Thyroid gland (tissue), 4 donors: ENCODE results near the gene HMGB3. TPM values are rescaled to one million over a fixed set of nuclear protein-coding genes. Genes with fewer than 3 reads are reported as not detected.
"Not testable (repeated sequence)": the region's sequence is repeated elsewhere in the genome, so short reads cannot be mapped to it uniquely, and the experiment has no call there.

ENCODE experiments used
- DNase-seq, 2 donors: peaks; one replicate each; pipeline ENCODE4 v3.0.0-alpha.2; 2019
- H3K27ac ChIP-seq, 3 donors: fragments of 200-600 bp; sonication (generic); 1 replicate in 2 of 3; 2 replicates in 1 of 3; pipeline ENCODE4 v1.5.1; 2016 to 2019; ENCODE audit warnings: mild to moderate bottlenecking in 1 of 3, moderate library complexity in 1 of 3
- H3K27me3 ChIP-seq: fragments of 200-600 bp; sonication (generic); one replicate; pipeline ENCODE4 v1.5.1; 2019
- H3K36me3 ChIP-seq, 2 donors: fragments of 200-600 bp; sonication (generic); one replicate each; pipeline ENCODE4 v1.5.1; 2016 to 2019
- H3K4me1 ChIP-seq, 2 donors: fragments of 200-600 bp; sonication (generic); one replicate each; pipeline ENCODE4 v1.5.1; 2017 to 2019
- H3K4me3 ChIP-seq, 3 donors: fragments of 200-600 bp; sonication (generic); replicated peaks in 1 of 3; 1 replicate in 2 of 3; 2 replicates in 1 of 3; pipeline ENCODE4 v1.5.1; 2016; ENCODE audit warnings: mild to moderate bottlenecking in 1 of 3
- H3K9me3 ChIP-seq: fragments of 200-600 bp; sonication (generic); one replicate; pipeline ENCODE4 v1.5.1; 2017
- POLR2A ChIP-seq, 2 donors: fragments of 450-650 bp; IDR thresholded peaks; one replicate each; pipeline ENCODE4 v1.6.1; 2017; ENCODE audit warnings: antibody characterized with exemption in 2 of 2, mild to moderate bottlenecking in 2 of 2, moderate library complexity in 1 of 2
- WGBS, 2 donors: methylation state at CpG; one replicate each; pipeline ENCODE4 v1.1.5; 2017; 5-methylcytosine and 5-hydroxymethylcytosine counted together
- intact Hi-C: fragments of 100-400 bp; cut with DNase I; formaldehyde crosslinking; loops from one replicate; pipeline ENCODE4 v1.15.1; 2023
- total RNA-seq, 4 donors: library from RNA; depleted of rRNA; stranded (reverse); fragments of >200 nt; gene quantifications; one replicate each; pipeline ENCODE4 v1.2.3, GENCODE V29; 2016
- TF ChIP-seq, protein P1 (sequence below), 6 experiments: fragments of 200-600 bp in 3 of 6; fragments of 450-650 bp in 3 of 6; sonication (generic) in 3 of 6; IDR thresholded peaks; one replicate each; pipeline ENCODE4 v1.5.1; 2016 to 2019; ENCODE audit warnings: antibody characterized with exemption in 6 of 6, mild to moderate bottlenecking in 2 of 6, inconsistent platforms in 1 of 6, moderate library complexity in 1 of 6

Gene HMGB3
- total RNA-seq, 4 donors from 2014 or later, result 5.6 to 9.1 (median 8.4) TPM

DNA sequence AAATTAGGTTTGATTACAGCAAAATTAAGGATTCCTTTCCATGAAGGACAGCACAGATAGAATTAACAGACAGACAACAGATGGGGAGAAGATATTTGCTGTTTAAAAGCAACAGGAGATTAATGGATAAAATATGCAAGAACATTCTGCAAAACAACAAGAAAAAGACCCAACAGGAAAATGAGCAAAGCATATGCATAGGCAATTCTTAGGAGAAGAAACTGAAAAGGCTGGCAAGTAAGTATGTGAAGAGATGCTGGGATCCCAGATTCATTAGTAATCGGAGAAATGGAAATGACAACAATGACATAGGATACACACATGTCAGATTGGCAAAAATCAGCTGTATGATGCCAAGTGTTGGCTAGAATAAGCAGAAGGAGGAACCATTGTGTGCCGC is 27.5 kb upstream of the HMGB3 start:
- no peak for DNase-seq
- intact Hi-C loops, result no loop called here
- TF ChIP-seq, protein P1, sequence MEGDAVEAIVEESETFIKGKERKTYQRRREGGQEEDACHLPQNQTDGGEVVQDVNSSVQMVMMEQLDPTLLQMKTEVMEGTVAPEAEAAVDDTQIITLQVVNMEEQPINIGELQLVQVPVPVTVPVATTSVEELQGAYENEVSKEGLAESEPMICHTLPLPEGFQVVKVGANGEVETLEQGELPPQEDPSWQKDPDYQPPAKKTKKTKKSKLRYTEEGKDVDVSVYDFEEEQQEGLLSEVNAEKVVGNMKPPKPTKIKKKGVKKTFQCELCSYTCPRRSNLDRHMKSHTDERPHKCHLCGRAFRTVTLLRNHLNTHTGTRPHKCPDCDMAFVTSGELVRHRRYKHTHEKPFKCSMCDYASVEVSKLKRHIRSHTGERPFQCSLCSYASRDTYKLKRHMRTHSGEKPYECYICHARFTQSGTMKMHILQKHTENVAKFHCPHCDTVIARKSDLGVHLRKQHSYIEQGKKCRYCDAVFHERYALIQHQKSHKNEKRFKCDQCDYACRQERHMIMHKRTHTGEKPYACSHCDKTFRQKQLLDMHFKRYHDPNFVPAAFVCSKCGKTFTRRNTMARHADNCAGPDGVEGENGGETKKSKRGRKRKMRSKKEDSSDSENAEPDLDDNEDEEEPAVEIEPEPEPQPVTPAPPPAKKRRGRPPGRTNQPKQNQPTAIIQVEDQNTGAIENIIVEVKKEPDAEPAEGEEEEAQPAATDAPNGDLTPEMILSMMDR (IDR thresholded peaks at IDR 0.05), result no peak
- TF ChIP-seq POLR2A (IDR thresholded peaks at IDR 0.05), result no peak
- H3K36me3 ChIP-seq, result no peaks in the 10 kb centered on the region
- no peak overlapping the region for H3K27ac ChIP-seq
- no peaks in the 10 kb centered on the region for H3K27me3 ChIP-seq
- no peaks in the 10 kb centered on the region for H3K9me3 ChIP-seq
- H3K4me3 ChIP-seq, result no peak overlapping the region
- H3K4me1 ChIP-seq, result no peaks in the 10 kb centered on the region
- 91 to 95% methylated on average over 2 of the region's 2 CpGs for WGBS, 2 donors

DNA sequence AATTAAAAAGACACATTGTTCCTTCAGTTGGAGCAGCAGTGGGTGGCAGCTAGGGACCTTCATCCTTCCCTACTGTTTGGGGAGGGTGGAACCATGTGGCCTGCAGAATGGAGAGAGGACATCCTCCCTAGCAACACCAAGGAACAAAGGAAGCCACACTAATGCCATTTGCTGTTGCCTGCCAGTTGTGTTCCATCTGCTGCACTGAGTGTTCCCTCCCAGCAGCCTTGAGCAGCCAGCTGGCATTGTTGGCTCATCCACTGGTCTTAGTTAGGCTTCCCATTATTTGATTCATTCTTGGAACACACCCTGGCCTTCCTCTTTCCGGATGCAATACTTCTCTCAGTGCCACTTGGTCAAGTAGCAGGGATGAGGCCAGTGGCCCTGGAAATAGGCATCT is 25.0 kb upstream of the HMGB3 start:
- Histone ChIP-seq H3K27ac (no peak overlapping the region), H3K4me1 (no peaks in the 10 kb centered on the region), H3K36me3 (no peaks in the 10 kb centered on the region), H3K4me3 (no peak overlapping the region), H3K27me3 (no peaks in the 10 kb centered on the region), H3K9me3 (no peaks in the 10 kb centered on the region)
- intact Hi-C loops, result no loop called here
- no peak for TF ChIP-seq POLR2A (IDR thresholded peaks at IDR 0.05)
- TF ChIP-seq, protein P1 (IDR thresholded peaks at IDR 0.05), result no peak
- no peak for DNase-seq
- WGBS, 2 donors, result 75 to 80% methylated on average over 1 of the region's 1 CpG

DNA sequence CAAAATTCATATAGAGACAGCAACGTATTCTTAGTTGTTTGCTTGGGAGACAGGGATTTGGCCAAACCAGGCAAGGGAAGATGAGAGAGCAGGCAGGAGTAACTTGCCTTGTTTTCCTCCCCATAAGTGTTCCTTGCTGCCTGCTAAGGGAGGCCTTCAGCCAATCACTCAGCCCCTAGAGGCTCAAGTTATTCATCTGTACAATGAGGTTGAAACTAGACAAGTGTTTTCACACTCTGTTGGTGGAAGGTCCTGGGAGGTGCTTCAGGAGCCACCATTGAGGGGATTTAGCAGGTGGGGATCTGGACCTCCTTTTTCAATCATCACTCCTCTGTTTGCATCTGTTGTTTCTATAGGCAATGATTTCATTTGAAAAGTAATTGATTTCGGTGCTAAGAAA is 23.6 kb upstream of the HMGB3 start:
- no peaks in the 10 kb centered on the region for H3K9me3 ChIP-seq
- WGBS, 2 donors, result 82 to 92% methylated on average over 2 of the region's 2 CpGs
- no peaks in the 10 kb centered on the region for H3K27me3 ChIP-seq
- no peaks in the 10 kb centered on the region for H3K36me3 ChIP-seq
- H3K27ac ChIP-seq, result no peak overlapping the region
- no peak overlapping the region for H3K4me3 ChIP-seq
- TF ChIP-seq, protein P1 (IDR thresholded peaks at IDR 0.05), result no peak
- TF ChIP-seq POLR2A (IDR thresholded peaks at IDR 0.05), result no peak
- no peaks in the 10 kb centered on the region for H3K4me1 ChIP-seq
- DNase-seq, result no peak
- intact Hi-C loops, result no loop called here

DNA sequence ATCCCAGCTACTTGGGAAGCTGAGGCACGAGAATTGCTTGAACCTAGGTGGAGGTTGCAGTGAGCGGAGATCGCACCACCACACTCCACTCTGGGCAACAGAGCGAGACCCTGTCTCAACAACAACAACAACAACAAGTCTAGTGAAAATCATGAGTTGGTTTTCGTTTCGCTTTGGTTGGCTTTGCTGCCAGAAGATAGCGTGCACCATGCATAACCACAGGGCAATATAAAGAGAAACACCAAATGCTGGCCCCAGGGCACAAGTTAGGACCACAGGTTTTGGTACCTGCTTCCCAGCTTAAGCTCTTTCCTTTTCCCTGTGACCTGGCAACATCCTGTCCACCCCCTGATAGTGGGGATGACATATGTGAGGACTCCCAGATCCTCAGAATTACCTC is 21.5 kb upstream of the HMGB3 start:
- Histone ChIP-seq H3K4me3 (no peak overlapping the region), H3K36me3 (no peaks in the 10 kb centered on the region), H3K27ac (no peak overlapping the region), H3K9me3 (no peaks in the 10 kb centered on the region), H3K4me1 (no peaks in the 10 kb centered on the region), H3K27me3 (no peaks in the 10 kb centered on the region)
- no peak for TF ChIP-seq POLR2A (IDR thresholded peaks at IDR 0.05)
- TF ChIP-seq, protein P1 (IDR thresholded peaks at IDR 0.05), result no peak
- WGBS, 2 donors, result 89 to 90% methylated on average over 7 of the region's 7 CpGs
- intact Hi-C loops, result no loop called here
- DNase-seq, result no peak

DNA sequence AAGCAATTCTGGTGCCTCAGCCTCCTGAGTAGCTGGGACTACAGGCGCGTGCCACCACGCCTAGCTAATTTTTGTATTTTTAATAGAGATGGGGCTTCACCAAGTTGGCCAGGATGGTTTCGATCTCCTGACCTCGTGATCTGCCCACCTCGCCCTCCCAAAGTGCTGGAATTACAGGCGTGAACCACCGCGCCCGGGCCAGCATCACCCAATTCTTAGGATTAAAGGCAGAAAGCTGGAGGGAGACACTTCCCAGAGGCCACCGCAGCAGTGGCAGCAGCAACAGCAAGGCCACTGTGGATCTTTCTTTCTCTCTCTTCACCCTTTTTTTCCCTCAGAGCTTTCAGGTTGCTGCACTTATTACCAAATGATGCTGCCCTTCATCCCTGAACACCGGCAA is 18.7 kb upstream of the HMGB3 start:
- intact Hi-C loops, H3K4me1 ChIP-seq, H3K36me3 ChIP-seq, H3K4me3 ChIP-seq, H3K9me3 ChIP-seq, H3K27me3 ChIP-seq, H3K27ac ChIP-seq, DNase-seq: not testable (repeated sequence)
- 95 to 98% methylated on average over 11 to 12 of the region's 12 CpGs for WGBS, 2 donors

DNA sequence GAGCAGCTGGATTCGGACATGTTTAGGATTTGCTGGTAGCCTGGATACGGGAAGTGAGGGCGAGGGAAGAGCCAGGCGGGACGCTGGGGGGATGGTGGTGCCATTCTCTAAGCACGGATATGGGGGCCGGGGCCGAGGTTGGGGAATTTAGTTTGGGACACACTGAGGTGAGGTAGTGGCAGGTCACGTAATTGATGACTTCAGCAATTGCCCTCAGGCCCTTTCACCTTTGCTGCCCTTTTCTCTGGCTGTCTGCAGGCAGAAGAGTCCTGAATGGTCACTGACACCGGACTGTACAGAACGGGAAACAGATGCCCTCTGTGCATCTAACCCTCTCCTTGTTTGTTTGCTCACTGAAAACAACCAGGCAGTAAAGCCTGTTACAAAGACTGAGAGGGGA is 16.9 kb upstream of the HMGB3 start:
- TF ChIP-seq POLR2A (IDR thresholded peaks at IDR 0.05), result no peak
- TF ChIP-seq, protein P1 (IDR thresholded peaks at IDR 0.05), result no peak
- WGBS, 2 donors, result 64 to 74% methylated on average over 11 of the region's 11 CpGs
- H3K36me3 ChIP-seq, result no peaks in the 10 kb centered on the region
- DNase-seq, result no peak
- H3K27me3 ChIP-seq, result no peaks in the 10 kb centered on the region
- H3K27ac ChIP-seq, result no peak overlapping the region
- no peaks in the 10 kb centered on the region for H3K9me3 ChIP-seq
- no peak overlapping the region for H3K4me3 ChIP-seq
- intact Hi-C loops, result no loop called here
- no peaks in the 10 kb centered on the region for H3K4me1 ChIP-seq
